Activated T-cell treated with anti-CD3 and anti-CD28 coated beads for 1 hour (primary cell): ENCODE measurements around the gene TLE3.

Source experiments
- DNase-seq: peaks from one replicate; pipeline ENCODE4 v3.0.0-alpha.2; 2020; ENCODE audit warnings: low read depth

Gene TLE3

GRCh38 chr15:70047386-70048197, 50.1 kb downstream of the TLE3 start:
- DNase-seq, result no peak

- DNase-seq, result no peak
These were observed 50.9 kb downstream of the TLE3 start for GRCh38 chr15:70046679-70047369.

- DNase-seq, result no peak
These were observed 52.7 kb downstream of the TLE3 start for GRCh38 chr15:70045045-70045444.

- DNase-seq, result no peak
These were observed 53.5 kb downstream of the TLE3 start for GRCh38 chr15:70044168-70044567.

GRCh38 chr15:70043590-70043989, 54.1 kb downstream of the TLE3 start:
- DNase-seq, result no peak

- DNase-seq, result no peak
These were observed 55.0 kb downstream of the TLE3 start for GRCh38 chr15:70042553-70043214.

GRCh38 chr15:70039917-70040316, 57.8 kb downstream of the TLE3 start:
- no peak for DNase-seq

GRCh38 chr15:70038730-70039392, 58.9 kb downstream of the TLE3 start:
- DNase-seq, result no peak

- DNase-seq, result no peak
These were observed 60.5 kb downstream of the TLE3 start for GRCh38 chr15:70037292-70037640.

- DNase-seq, result no peak
These were observed 61.0 kb downstream of the TLE3 start for GRCh38 chr15:70036585-70037291.

GRCh38 chr15:70035719-70036077, 62.0 kb downstream of the TLE3 start:
- DNase-seq, result no peak

- no peak for DNase-seq
These were observed 62.5 kb downstream of the TLE3 start for GRCh38 chr15:70035051-70035718.

- DNase-seq, result no peak
These were observed 63.1 kb downstream of the TLE3 start for GRCh38 chr15:70034596-70034995.

- DNase-seq, result no peak
These were observed 63.6 kb downstream of the TLE3 start for GRCh38 chr15:70034141-70034540.

GRCh38 chr15:70033529-70034140, 64.1 kb downstream of the TLE3 start:
- no peak for DNase-seq

- DNase-seq, result no peak
These were observed 64.6 kb downstream of the TLE3 start for GRCh38 chr15:70033109-70033508.

GRCh38 chr15:70032509-70032908, 65.2 kb downstream of the TLE3 start:
- no peak for DNase-seq

GRCh38 chr15:70031713-70032112, 66.0 kb downstream of the TLE3 start:
- no peak for DNase-seq

GRCh38 chr15:70031261-70031660, 66.5 kb downstream of the TLE3 start:
- no peak for DNase-seq

- DNase-seq, result no peak
These were observed 66.9 kb downstream of the TLE3 start for GRCh38 chr15:70030851-70031250.

- no peak for DNase-seq
These were observed 68.4 kb downstream of the TLE3 start for GRCh38 chr15:70029297-70029701.
